ENCODE results near the gene SLC35F1.

Gene SLC35F1

GRCh38 chr6:118316796-118317384 is 409.8 kb downstream of the SLC35F1 start:
- DNase-seq (ENCODE audit: low read depth), result no peak

- peak; percentile 97 for DNase-seq (ENCODE audit: low read depth)
Measured at GRCh38 chr6:118317581-118318563, 410.8 kb downstream of the SLC35F1 start.

- DNase-seq (ENCODE audit: low read depth), result peak; percentile 9
Measured at GRCh38 chr6:118318648-118319047, 411.6 kb downstream of the SLC35F1 start.

GRCh38 chr6:118319416-118319815 is 412.4 kb downstream of the SLC35F1 start:
- no peak for DNase-seq (ENCODE audit: low read depth)

- DNase-seq (ENCODE audit: low read depth), result no peak
Measured at GRCh38 chr6:118319894-118320649, 413.0 kb downstream of the SLC35F1 start.

GRCh38 chr6:118320652-118321051 is 413.6 kb downstream of the SLC35F1 start:
- DNase-seq (ENCODE audit: low read depth), result no peak

- no peak for DNase-seq (ENCODE audit: low read depth)
Measured at GRCh38 chr6:118324116-118324515, 417.1 kb downstream of the SLC35F1 start.

GRCh38 chr6:118325220-118325860 is 418.3 kb downstream of the SLC35F1 start:
- DNase-seq (ENCODE audit: low read depth), result peak; percentile 31

GRCh38 chr6:118326712-118327111 is 419.6 kb downstream of the SLC35F1 start:
- no peak for DNase-seq (ENCODE audit: low read depth)

- DNase-seq (ENCODE audit: low read depth), result no peak
Measured at GRCh38 chr6:118327237-118327636, 420.2 kb downstream of the SLC35F1 start.

GRCh38 chr6:118333772-118334171 is 426.7 kb downstream of the SLC35F1 start:
- DNase-seq (ENCODE audit: low read depth), result no peak

GRCh38 chr6:118334634-118335033 is 427.6 kb downstream of the SLC35F1 start:
- DNase-seq (ENCODE audit: low read depth), result no peak

GRCh38 chr6:118335325-118335816 is 428.3 kb downstream of the SLC35F1 start:
- DNase-seq (ENCODE audit: low read depth), result no peak

- DNase-seq (ENCODE audit: low read depth), result peak; percentile 46
Measured at GRCh38 chr6:118344014-118344670, 437.1 kb downstream of the SLC35F1 start.

- peak; percentile 86 for DNase-seq (ENCODE audit: low read depth)
Measured at GRCh38 chr6:118350881-118351430, 443.9 kb downstream of the SLC35F1 start.

- no peak for DNase-seq (ENCODE audit: low read depth)
Measured at GRCh38 chr6:118353564-118353963, 446.5 kb downstream of the SLC35F1 start.

GRCh38 chr6:118354641-118355040 is 447.6 kb downstream of the SLC35F1 start:
- no peak for DNase-seq (ENCODE audit: low read depth)

- DNase-seq (ENCODE audit: low read depth), result peak; percentile 76
Measured at GRCh38 chr6:118356054-118356453, 449.0 kb downstream of the SLC35F1 start.

- DNase-seq (ENCODE audit: low read depth), result no peak
Measured at GRCh38 chr6:118356686-118357085, 449.6 kb downstream of the SLC35F1 start.

Measured in fibroblast of gingiva (primary cell).